Spinal cord (tissue), 10 donors: Measurements from ENCODE around the gene AGBL5. TPM values are rescaled to one million over a fixed set of nuclear protein-coding genes. Genes with fewer than 3 reads are reported as not detected.
"Not testable (repeated sequence)": the region's sequence is repeated elsewhere in the genome, so short reads cannot be mapped to it uniquely, and the experiment has no call there.

Source experiments
- DNase-seq, 6 donors: peaks; one replicate each; pipeline versions ENCODE4 v3.0.0 to v3.0.0-alpha.2; 2013 to 2015; ENCODE audit warnings: low spot score in 6 of 6, low read depth in 4 of 6
- H3K27ac ChIP-seq: one replicate; pipeline ENCODE4 v1.5.1; 2013; ENCODE audit warnings: low read depth, low read length, control low read depth
- H3K27me3 ChIP-seq: one replicate; pipeline ENCODE4 v1.6.1; 2013; ENCODE audit warnings: low read length; ENCODE audit not compliant: control insufficient read depth, insufficient read depth
- H3K36me3 ChIP-seq: one replicate; pipeline ENCODE4 v1.6.1; 2013; ENCODE audit warnings: low read length; ENCODE audit not compliant: control insufficient read depth, insufficient read depth
- H3K4me1 ChIP-seq: one replicate; pipeline ENCODE4 v1.6.1; 2013; ENCODE audit warnings: low read length; ENCODE audit not compliant: control insufficient read depth, insufficient read depth
- H3K4me3 ChIP-seq: one replicate; pipeline ENCODE4 v1.5.1; 2013; ENCODE audit warnings: low read depth, low read length, control low read depth
- H3K9me3 ChIP-seq: one replicate; pipeline ENCODE4 v1.6.1; 2013; ENCODE audit warnings: low read length; ENCODE audit not compliant: control insufficient read depth, insufficient read depth
- WGBS: methylation state at CpG from one replicate; pipeline ENCODE4 v1.1.5; 2013; ENCODE audit warnings: missing lambda C conversion rate; ENCODE audit not compliant: insufficient coverage; 5-methylcytosine and 5-hydroxymethylcytosine counted together
- polyA plus RNA-seq, 2 donors: library from polyadenylated mRNA; unstranded; fragments of 120-200 nt; gene quantifications; one replicate each; pipeline ENCODE4 v1.2.1, GENCODE V29; 2013; ENCODE audit not compliant: insufficient read length in 2 of 2
- total RNA-seq, 2 donors: library from RNA; depleted of rRNA in 1 of 2; stranded (reverse); fragments of 120-200 nt in 1 of 2; fragments of >200 nt in 1 of 2; gene quantifications; one replicate each; pipeline versions ENCODE4 v1.2.3 to v1.2.4, GENCODE V29; 2013 to 2014
- donor health status: healthy.

Gene AGBL5
- total and polyA plus RNA-seq, 4 donors: 14.3 to 51.7 (median 40.6) TPM

DNA sequence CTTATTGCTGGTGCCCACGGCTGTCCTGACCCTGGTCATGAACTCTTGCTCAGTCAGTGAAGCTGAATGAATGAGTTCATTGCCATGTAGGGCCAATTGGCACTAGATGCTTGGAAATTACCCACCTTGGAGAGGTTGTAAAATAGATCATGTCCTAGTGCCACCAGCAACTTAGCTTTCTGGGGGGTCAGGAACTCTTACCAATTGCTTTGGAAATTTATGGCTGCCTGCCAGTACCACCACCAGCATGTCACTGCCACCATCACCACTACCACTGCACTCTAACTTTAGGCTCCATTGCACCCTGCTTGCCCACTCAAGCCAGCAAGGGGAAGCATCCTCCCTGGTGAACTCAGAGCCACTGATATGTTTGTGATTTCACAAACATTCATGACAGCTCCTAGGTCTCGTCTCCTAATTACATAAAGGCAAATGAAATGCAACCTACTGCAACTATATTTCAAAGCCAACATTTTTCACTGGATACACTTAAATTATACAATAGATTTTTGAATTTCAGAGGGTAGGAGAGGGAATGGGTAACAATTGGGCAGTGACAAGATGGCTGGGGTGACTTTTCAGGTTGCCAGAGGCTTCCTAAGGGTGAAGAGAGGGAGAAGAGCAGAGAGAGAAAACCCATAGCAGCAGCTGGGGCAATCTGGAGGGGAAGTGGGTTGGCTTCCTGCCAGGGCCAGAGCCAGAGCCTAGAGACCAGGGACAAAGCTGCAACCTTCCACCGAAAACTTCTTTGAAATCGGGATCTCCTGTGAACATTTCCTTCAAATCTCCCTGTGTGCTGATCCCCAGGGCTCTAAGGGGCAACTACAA, 23.5 kb downstream of the AGBL5 start:
- peaks cover 2% of the 10 kb centered on the region for H3K36me3 ChIP-seq
- no peaks in the 10 kb centered on the region for H3K9me3 ChIP-seq
- H3K27me3 ChIP-seq: peaks cover 2% of the 10 kb centered on the region
- peaks cover 38% of the 10 kb centered on the region for H3K4me1 ChIP-seq
- no peak for DNase-seq
- no peak overlapping the region for H3K27ac ChIP-seq
- no peak overlapping the region for H3K4me3 ChIP-seq
- 60% methylated on average over 3 of the region's 4 CpGs for WGBS

- peaks cover 39% of the 10 kb centered on the region for H3K4me1 ChIP-seq
- not testable (repeated sequence) for H3K4me3 ChIP-seq, H3K27ac ChIP-seq, DNase-seq, H3K9me3 ChIP-seq, H3K27me3 ChIP-seq, H3K36me3 ChIP-seq
- WGBS: 100% methylated on average over 1 of the region's 6 CpGs
Observed at GRCh38 chr2:27075566-27075871, 24.1 kb downstream of the AGBL5 start.

GRCh38 chr2:27076323-27076722, 24.9 kb downstream of the AGBL5 start:
- no peaks in the 10 kb centered on the region for H3K36me3 ChIP-seq
- no peaks in the 10 kb centered on the region for H3K9me3 ChIP-seq
- no peak overlapping the region for H3K4me3 ChIP-seq
- H3K27me3 ChIP-seq: peaks cover 2% of the 10 kb centered on the region
- WGBS: 88% methylated on average over 4 of the region's 4 CpGs
- H3K4me1 ChIP-seq: peaks cover 47% of the 10 kb centered on the region
- no peak for DNase-seq
- no peak overlapping the region for H3K27ac ChIP-seq

DNA sequence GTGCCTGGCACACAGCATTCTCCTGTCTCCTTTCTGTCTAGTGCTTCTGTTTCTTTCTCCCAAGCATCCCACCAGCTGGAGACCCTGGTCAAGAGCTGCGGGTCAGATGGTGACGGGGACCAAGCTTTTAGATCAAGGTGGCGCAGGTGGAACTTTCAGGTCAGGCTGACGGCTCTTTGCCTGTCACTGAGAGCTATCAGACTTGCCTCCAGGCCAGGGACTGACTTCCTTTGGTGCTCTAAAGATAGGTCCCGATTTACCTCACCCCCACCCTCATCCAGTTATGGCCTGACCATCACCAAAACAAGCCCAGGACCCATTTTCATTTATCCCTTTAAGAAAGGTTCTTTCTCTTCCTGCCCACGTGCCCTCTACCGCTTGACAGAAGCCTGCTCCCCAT, 25.8 kb downstream of the AGBL5 start:
- H3K36me3 ChIP-seq: peaks cover 4% of the 10 kb centered on the region
- DNase-seq: no peak
- H3K27ac ChIP-seq: no peak overlapping the region
- peaks cover 52% of the 10 kb centered on the region for H3K4me1 ChIP-seq
- H3K4me3 ChIP-seq: no peak overlapping the region
- WGBS: 86% methylated on average over 7 of the region's 7 CpGs
- H3K9me3 ChIP-seq: no peaks in the 10 kb centered on the region
- H3K27me3 ChIP-seq: peaks cover 2% of the 10 kb centered on the region

DNA sequence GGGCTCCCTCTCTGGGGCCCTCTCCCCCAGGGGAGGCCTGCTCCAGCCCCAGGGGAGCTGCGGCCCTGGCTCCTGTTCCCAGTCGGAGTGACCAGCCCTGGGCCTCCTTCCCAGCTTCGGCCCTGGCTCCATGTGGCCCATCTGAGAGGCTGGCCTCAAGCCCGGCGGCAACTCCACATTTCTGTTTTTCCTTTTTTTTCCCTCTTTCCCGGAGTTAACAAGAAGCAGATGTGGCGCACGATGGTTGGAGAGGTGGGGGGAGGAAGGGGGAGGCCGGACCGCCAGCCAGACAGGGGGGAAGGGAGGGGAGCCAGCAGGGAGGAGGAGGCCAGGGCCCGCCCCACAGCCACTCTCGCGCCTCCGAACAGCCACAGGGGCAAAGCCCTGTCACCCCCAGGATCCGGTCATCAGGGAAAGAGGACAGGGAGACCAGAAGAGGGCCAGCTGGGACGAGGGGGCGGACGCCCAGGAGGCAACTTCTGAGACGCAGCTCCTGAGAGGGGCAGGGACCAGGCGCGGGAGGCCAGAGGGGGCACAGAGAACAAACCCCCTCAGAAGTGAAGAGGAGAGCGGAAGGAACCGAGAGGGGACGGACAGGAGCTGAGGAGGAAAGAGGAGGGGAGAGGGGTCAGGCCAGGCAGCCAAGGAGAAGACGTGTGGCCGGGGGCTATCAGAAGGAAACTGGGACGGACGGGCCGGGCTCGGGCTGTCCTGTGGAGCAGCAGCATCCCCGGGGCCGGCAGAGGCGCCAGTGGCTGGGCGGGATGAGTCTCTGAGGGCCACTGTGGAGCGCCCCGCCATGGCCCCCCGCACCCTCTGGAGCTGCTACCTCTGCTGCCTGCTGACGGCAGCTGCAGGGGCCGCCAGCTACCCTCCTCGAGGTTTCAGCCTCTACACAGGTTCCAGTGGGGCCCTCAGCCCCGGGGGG, 27.1 kb downstream of the AGBL5 start, which contains the start of gene EMILIN1:
EMILIN1 (plus strand) TSS at position 349 of the 928 bp plus-strand sequence; CDS start at position 800, 451 bp downstream.
- no peaks in the 10 kb centered on the region for H3K9me3 ChIP-seq
- WGBS: 30% methylated on average over 35 of the region's 41 CpGs
- peak within 1 kb of the TSS; percentile 48 for H3K4me3 ChIP-seq
- H3K36me3 ChIP-seq: peaks cover 16% of the 10 kb centered on the region
- peak in 2 of 6 donors; percentile 31 to 90 for DNase-seq
- H3K27ac ChIP-seq: peak within 1 kb of the TSS; percentile 84
- H3K4me1 ChIP-seq: peaks cover 46% of the 10 kb centered on the region
- peaks cover 2% of the 10 kb centered on the region for H3K27me3 ChIP-seq

- no peak for DNase-seq
- Histone ChIP-seq H3K4me3 (peak overlapping the region; percentile 48), H3K27ac (peak overlapping the region; percentile 84), H3K27me3 (peaks cover 2% of the 10 kb centered on the region), H3K4me1 (peaks cover 46% of the 10 kb centered on the region), H3K9me3 (no peaks in the 10 kb centered on the region), H3K36me3 (peaks cover 19% of the 10 kb centered on the region)
- WGBS: 83% methylated on average over 11 of the region's 14 CpGs
Observed at GRCh38 chr2:27079233-27080139, 28.0 kb downstream of the AGBL5 start.

DNA sequence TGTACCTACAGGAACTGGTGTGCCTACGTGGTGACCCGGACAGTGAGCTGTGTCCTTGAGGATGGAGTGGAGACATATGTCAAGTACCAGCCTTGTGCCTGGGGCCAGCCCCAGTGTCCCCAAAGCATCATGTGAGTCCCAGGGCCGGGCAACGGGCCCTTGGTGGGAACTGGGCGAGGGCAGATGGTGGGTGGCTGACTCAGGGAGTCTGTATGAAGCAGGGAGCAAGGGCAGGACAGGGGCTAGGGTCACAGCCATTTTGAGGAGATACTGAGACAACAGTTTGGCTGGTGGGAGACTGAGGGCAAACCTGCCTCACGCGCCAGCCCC, 28.6 kb downstream of the AGBL5 start:
- Histone ChIP-seq H3K4me1 (peaks cover 48% of the 10 kb centered on the region), H3K9me3 (no peaks in the 10 kb centered on the region), H3K36me3 (peaks cover 19% of the 10 kb centered on the region), H3K27me3 (peaks cover 2% of the 10 kb centered on the region), H3K4me3 (no peak overlapping the region), H3K27ac (no peak overlapping the region)
- DNase-seq: no peak
- WGBS: 92% methylated on average over 7 of the region's 7 CpGs

- peaks cover 50% of the 10 kb centered on the region for H3K4me1 ChIP-seq
- DNase-seq: no peak
- peak overlapping the region; percentile 1 for H3K27ac ChIP-seq
- peaks cover 2% of the 10 kb centered on the region for H3K27me3 ChIP-seq
- H3K9me3 ChIP-seq: no peaks in the 10 kb centered on the region
- WGBS: 92% methylated on average over 10 of the region's 14 CpGs
- H3K4me3 ChIP-seq: no peak overlapping the region
- H3K36me3 ChIP-seq: peaks cover 19% of the 10 kb centered on the region
Observed at GRCh38 chr2:27080603-27080936, 29.1 kb downstream of the AGBL5 start.
